ENCODE measurements around the gene FYTTD1. TPM values are rescaled to one million over a fixed set of nuclear protein-coding genes. Genes with fewer than 3 reads are reported as not detected.
A peak's percentile ranks its signal among the peaks of the same experiment; 100 is the strongest.

The FYTTD1 gene
- total RNA-seq, 2 experiments from 2014 or later = 75.8 to 78.2 TPM

DNA sequence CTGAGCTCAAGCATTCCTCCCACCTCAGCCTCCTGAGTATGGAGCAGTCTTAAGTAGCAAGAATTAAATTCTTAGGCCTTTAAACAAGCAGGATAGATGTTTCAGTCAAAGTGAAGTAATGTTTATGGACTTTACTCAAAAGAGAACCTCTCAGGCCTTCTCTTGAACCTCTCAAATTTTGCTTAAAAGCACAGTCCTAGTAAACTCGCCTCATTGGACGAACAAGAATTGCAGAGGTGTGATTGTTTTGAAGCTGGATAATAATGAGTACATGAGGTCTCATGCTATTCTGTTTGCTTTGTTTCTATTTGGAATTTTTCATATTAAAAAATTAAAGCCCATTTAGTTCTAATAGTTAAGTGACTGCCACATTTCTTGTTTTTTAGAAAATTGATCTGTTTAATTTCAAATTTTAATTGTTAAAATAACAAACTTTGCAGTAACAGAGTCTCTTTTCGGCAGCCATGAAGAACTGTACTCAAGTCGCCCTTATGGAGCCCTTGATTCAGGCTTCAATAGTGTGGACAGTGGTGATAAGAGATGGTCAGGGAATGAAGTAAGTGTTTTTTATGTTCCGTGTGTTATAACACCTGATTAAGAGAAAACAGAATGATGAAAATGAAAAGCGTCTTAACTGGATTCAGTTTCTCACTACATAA is 80.8 kb downstream of the FYTTD1 start:
- no peaks in the 10 kb centered on the region for H3K4me1 Mint-ChIP-seq (ENCODE audit: low read depth)
- no peaks in the 10 kb centered on the region for H3K27me3 Mint-ChIP-seq
- Histone ChIP-seq H3K4me1 (ENCODE audit: insufficient read depth, low read length) (no peaks in the 10 kb centered on the region), H3K36me3 (ENCODE audit: insufficient read depth, low read length) (peaks cover 64% of the 10 kb centered on the region), H3K4me3 (ENCODE audit: low read length) (no peak overlapping the region), H3K9me3 (ENCODE audit: control insufficient read depth in 1 of 2, insufficient read depth in 1 of 2, low read length in 2 of 2) (no peaks in the 10 kb centered on the region), H3K27ac (ENCODE audit: low read depth in 1 of 2, low read length in 2 of 2) (no peak overlapping the region), H3K27me3 (ENCODE audit: control insufficient read depth in 1 of 2, insufficient read depth in 2 of 2, low read length in 2 of 2) (no peaks in the 10 kb centered on the region)
- DNase-seq = no peak
- POLR2A ChIA-PET = no interaction called here
- TF ChIP-seq, protein P1, sequence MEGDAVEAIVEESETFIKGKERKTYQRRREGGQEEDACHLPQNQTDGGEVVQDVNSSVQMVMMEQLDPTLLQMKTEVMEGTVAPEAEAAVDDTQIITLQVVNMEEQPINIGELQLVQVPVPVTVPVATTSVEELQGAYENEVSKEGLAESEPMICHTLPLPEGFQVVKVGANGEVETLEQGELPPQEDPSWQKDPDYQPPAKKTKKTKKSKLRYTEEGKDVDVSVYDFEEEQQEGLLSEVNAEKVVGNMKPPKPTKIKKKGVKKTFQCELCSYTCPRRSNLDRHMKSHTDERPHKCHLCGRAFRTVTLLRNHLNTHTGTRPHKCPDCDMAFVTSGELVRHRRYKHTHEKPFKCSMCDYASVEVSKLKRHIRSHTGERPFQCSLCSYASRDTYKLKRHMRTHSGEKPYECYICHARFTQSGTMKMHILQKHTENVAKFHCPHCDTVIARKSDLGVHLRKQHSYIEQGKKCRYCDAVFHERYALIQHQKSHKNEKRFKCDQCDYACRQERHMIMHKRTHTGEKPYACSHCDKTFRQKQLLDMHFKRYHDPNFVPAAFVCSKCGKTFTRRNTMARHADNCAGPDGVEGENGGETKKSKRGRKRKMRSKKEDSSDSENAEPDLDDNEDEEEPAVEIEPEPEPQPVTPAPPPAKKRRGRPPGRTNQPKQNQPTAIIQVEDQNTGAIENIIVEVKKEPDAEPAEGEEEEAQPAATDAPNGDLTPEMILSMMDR (IDR thresholded peaks at IDR 0.05) = no peak
- no peak for ATAC-seq (ENCODE audit: poor library complexity)
- no peaks in the 10 kb centered on the region for H3K9me3 Mint-ChIP-seq
- H3K27ac Mint-ChIP-seq = no peak overlapping the region
- intact Hi-C loops (cut with DNase I, micrococcal nuclease) = no loop called here
- no peak overlapping the region for H3K4me3 Mint-ChIP-seq
- peaks cover 79% of the 10 kb centered on the region for H3K36me3 Mint-ChIP-seq (ENCODE audit: low read depth)
- CTCF ChIA-PET = no interaction called here

GRCh38 chr3:197830967-197831313 is 81.3 kb downstream of the FYTTD1 start:
- intact Hi-C loops (cut with DNase I, micrococcal nuclease) = no loop called here
- Histone ChIP-seq H3K27me3 (ENCODE audit: control insufficient read depth in 1 of 2, insufficient read depth in 2 of 2, low read length in 2 of 2) (no peaks in the 10 kb centered on the region), H3K36me3 (ENCODE audit: insufficient read depth, low read length) (peaks cover 62% of the 10 kb centered on the region), H3K9me3 (ENCODE audit: control insufficient read depth in 1 of 2, insufficient read depth in 1 of 2, low read length in 2 of 2) (no peaks in the 10 kb centered on the region), H3K27ac (ENCODE audit: low read depth in 1 of 2, low read length in 2 of 2) (no peak overlapping the region), H3K4me1 (ENCODE audit: insufficient read depth, low read length) (no peaks in the 10 kb centered on the region), H3K4me3 (ENCODE audit: low read length) (no peak overlapping the region)
- Mint-ChIP-seq H3K36me3 (ENCODE audit: low read depth) (peaks cover 80% of the 10 kb centered on the region), H3K4me1 (ENCODE audit: low read depth) (no peaks in the 10 kb centered on the region), H3K27ac (no peak overlapping the region), H3K9me3 (no peaks in the 10 kb centered on the region), H3K4me3 (no peak overlapping the region), H3K27me3 (no peaks in the 10 kb centered on the region)
- CTCF ChIA-PET = no interaction called here
- no peak for ATAC-seq (ENCODE audit: poor library complexity)
- POLR2A ChIA-PET = no interaction called here
- DNase-seq = no peak
- TF ChIP-seq, protein P1 (IDR thresholded peaks at IDR 0.05) = no peak

- no peaks in the 10 kb centered on the region for H3K4me1 ChIP-seq (ENCODE audit: insufficient read depth, low read length)
- TF ChIP-seq, protein P1 (IDR thresholded peaks at IDR 0.05) = no peak
- Mint-ChIP-seq H3K4me1 (ENCODE audit: low read depth) (no peaks in the 10 kb centered on the region), H3K27me3 (no peaks in the 10 kb centered on the region), H3K27ac (no peak overlapping the region), H3K36me3 (ENCODE audit: low read depth) (peaks cover 80% of the 10 kb centered on the region), H3K4me3 (peak overlapping the region; percentile 18), H3K9me3 (no peaks in the 10 kb centered on the region)
- no peak for ATAC-seq (ENCODE audit: poor library complexity)
- peaks cover 65% of the 10 kb centered on the region for H3K36me3 ChIP-seq (ENCODE audit: insufficient read depth, low read length)
- intact Hi-C loops (cut with DNase I, micrococcal nuclease) = no loop called here
- no peaks in the 10 kb centered on the region for H3K9me3 ChIP-seq (ENCODE audit: control insufficient read depth in 1 of 2, insufficient read depth in 1 of 2, low read length in 2 of 2)
- CTCF ChIA-PET = no interaction called here
- no peak for DNase-seq
- H3K27me3 ChIP-seq (ENCODE audit: control insufficient read depth in 1 of 2, insufficient read depth in 2 of 2, low read length in 2 of 2) = no peaks in the 10 kb centered on the region
- H3K4me3 ChIP-seq (ENCODE audit: low read length) = no peak overlapping the region
- POLR2A ChIA-PET = no interaction called here
- H3K27ac ChIP-seq (ENCODE audit: low read depth in 1 of 2, low read length in 2 of 2) = no peak overlapping the region
Observed at GRCh38 chr3:197833930-197834715, 84.4 kb downstream of the FYTTD1 start.

Measured in CD4-positive, alpha-beta T cell (primary cell).